Stimulated activated CD4-positive, alpha-beta T cell treated with anti-CD3 and anti-CD28 coated beads, Interleukin-2, amount 100 ng/mL, for 24 hours (primary cell): ENCODE measurements around the gene NLN.
"Not testable (repeated sequence)": the region's sequence is repeated elsewhere in the genome, so short reads cannot be mapped to it uniquely, and the experiment has no call there.

Experiments
- DNase-seq, 2 donors: peaks; one replicate each; pipeline ENCODE4 v3.0.0-alpha.2; 2020

NLN gene

GRCh38 chr5:65734196-65734775, 12.3 kb downstream of the NLN start:
- not testable (repeated sequence) for DNase-seq

- no peak for DNase-seq
Observed at GRCh38 chr5:65734921-65735320, 12.9 kb downstream of the NLN start.

- DNase-seq, result no peak
Observed at GRCh38 chr5:65736011-65736410, 14.0 kb downstream of the NLN start.

- DNase-seq, result no peak
Observed at GRCh38 chr5:65737842-65738241, 15.8 kb downstream of the NLN start.

GRCh38 chr5:65738305-65738704, 16.3 kb downstream of the NLN start:
- DNase-seq, result no peak

- no peak for DNase-seq
Observed at GRCh38 chr5:65739162-65739561, 17.2 kb downstream of the NLN start.

- DNase-seq, result no peak
Observed at GRCh38 chr5:65742565-65743231, 20.7 kb downstream of the NLN start.

GRCh38 chr5:65749221-65749844, 27.3 kb downstream of the NLN start:
- DNase-seq, result no peak

- no peak for DNase-seq
Observed at GRCh38 chr5:65749956-65750355, 28.0 kb downstream of the NLN start.

- no peak for DNase-seq
Observed at GRCh38 chr5:65750938-65751337, 28.9 kb downstream of the NLN start.

- DNase-seq, result no peak
Observed at GRCh38 chr5:65753189-65753588, 31.2 kb downstream of the NLN start.

- DNase-seq, result no peak
Observed at GRCh38 chr5:65758546-65759144, 36.6 kb downstream of the NLN start.

- DNase-seq, result peak; percentile 7 to 31
Observed at GRCh38 chr5:65760504-65761275, 38.7 kb downstream of the NLN start.

- DNase-seq, result no peak
Observed at GRCh38 chr5:65762234-65762633, 40.2 kb downstream of the NLN start.

GRCh38 chr5:65765582-65765981, 43.6 kb downstream of the NLN start:
- DNase-seq, result no peak

- peak in 1 of 2 donors; percentile 8 for DNase-seq
Observed at GRCh38 chr5:65766175-65766574, 44.2 kb downstream of the NLN start.

GRCh38 chr5:65766781-65767180, 44.8 kb downstream of the NLN start:
- DNase-seq, result no peak

- no peak for DNase-seq
Observed at GRCh38 chr5:65767565-65767964, 45.6 kb downstream of the NLN start.

GRCh38 chr5:65768723-65769346, 46.8 kb downstream of the NLN start:
- DNase-seq, result no peak

GRCh38 chr5:65769539-65769938, 47.5 kb downstream of the NLN start:
- DNase-seq, result no peak

GRCh38 chr5:65771266-65771665, 49.3 kb downstream of the NLN start:
- no peak for DNase-seq

GRCh38 chr5:65772963-65773362, 51.0 kb downstream of the NLN start:
- DNase-seq, result not testable (repeated sequence)

- DNase-seq, result no peak
Observed at GRCh38 chr5:65774346-65774745, 52.3 kb downstream of the NLN start.
